Effector memory CD4-positive, alpha-beta T cell (primary cell): ENCODE data around the gene ARHGAP26.

Source experiments
- DNase-seq, 3 donors: peaks; one replicate each; pipeline ENCODE4 v3.0.0-alpha.2; 2020
- H3K27ac ChIP-seq: 2 replicates; pipeline ENCODE4 v1.7.0; 2013; ENCODE audit warnings: mild to moderate bottlenecking, low read length, moderate library complexity; ENCODE audit not compliant: insufficient read depth, poor library complexity, severe bottlenecking
- H3K27me3 ChIP-seq: replicated peaks from 2 replicates; pipeline ENCODE4 v1.7.0; 2013; ENCODE audit warnings: mild to moderate bottlenecking, low read length; ENCODE audit not compliant: insufficient read depth, control insufficient read depth, poor library complexity, severe bottlenecking
- H3K36me3 ChIP-seq: 2 replicates; pipeline ENCODE4 v1.7.0; 2013; ENCODE audit warnings: mild to moderate bottlenecking, low read length, moderate library complexity; ENCODE audit not compliant: control insufficient read depth, insufficient read depth
- H3K4me1 ChIP-seq: 2 replicates; pipeline ENCODE4 v1.7.0; 2013; ENCODE audit warnings: low read length, mild to moderate bottlenecking; ENCODE audit not compliant: control insufficient read depth, insufficient read depth, poor library complexity, severe bottlenecking
- H3K4me3 ChIP-seq: 2 replicates; pipeline ENCODE4 v1.7.0; 2013; ENCODE audit warnings: low read length, low read depth, mild to moderate bottlenecking; ENCODE audit not compliant: insufficient read depth, poor library complexity, severe bottlenecking
- H3K9me3 ChIP-seq: 2 replicates; pipeline ENCODE4 v1.7.0; 2013; ENCODE audit warnings: mild to moderate bottlenecking, low read length, moderate library complexity; ENCODE audit not compliant: control insufficient read depth

ARHGAP26 gene

DNA sequence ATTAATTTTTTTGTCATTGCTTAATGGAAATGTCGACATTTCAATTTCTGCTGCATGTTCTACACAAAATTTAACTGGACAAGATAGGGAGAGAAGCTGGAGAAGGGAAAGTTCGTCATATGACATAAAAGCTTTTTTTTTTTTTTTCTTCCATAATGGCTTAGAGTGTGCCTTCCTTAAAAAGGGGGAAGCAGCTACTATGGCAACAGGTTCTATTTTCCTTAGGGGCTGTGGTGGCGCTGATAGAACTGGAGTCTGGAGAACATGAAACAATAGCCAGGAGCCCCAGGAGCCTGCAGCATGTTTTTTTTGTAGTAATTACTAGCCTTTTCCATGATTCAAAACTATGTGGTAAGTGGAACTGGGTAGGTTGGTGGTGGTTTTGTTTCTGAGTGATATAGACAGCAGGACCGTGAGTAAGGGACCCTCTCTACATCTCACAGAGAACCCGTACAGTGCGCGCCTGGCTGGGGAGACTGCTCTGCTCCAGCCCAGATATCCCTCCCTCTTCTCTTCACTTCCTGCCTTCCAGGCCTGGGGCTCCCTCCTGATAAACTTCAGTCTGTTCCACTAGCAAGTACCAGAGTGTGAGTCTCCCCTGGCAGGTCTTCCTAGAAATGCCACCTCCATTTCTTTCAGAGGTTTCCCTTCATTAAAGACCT, 331.7 kb downstream of the ARHGAP26 start:
- no peak overlapping the region for H3K27ac ChIP-seq

DNA sequence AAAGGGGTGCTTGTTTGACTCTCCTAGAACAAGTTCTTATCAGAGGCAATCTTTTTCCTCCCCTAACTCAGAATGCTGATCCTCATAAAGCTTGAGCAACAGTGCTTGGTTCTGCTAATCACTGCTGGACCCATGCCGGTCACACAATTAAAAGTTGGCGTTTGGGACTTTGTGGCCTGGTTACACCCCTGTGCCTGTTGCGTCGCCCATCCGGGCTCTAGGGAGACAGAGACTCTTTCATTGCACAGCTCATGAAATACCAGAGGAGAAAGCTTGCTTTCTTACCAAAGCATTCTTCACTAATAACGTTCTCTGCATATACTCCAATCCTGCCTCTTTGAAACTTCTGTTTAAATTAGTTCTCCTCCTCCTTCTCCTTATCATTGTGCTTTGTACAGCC, 332.2 kb downstream of the ARHGAP26 start:
- H3K9me3 ChIP-seq: no peaks in the 10 kb centered on the region
- no peak overlapping the region for H3K4me3 ChIP-seq
- no peaks in the 10 kb centered on the region for H3K4me1 ChIP-seq
- H3K27ac ChIP-seq: no peak overlapping the region
- no peaks in the 10 kb centered on the region for H3K27me3 ChIP-seq
- H3K36me3 ChIP-seq: no peaks in the 10 kb centered on the region
- no peak for DNase-seq

More for the DNA sequence above, 331.7 kb downstream of the ARHGAP26 start:
- H3K27me3 ChIP-seq: no peaks in the 10 kb centered on the region
- no peaks in the 10 kb centered on the region for H3K36me3 ChIP-seq
- no peak for DNase-seq
- no peaks in the 10 kb centered on the region for H3K9me3 ChIP-seq
- H3K4me3 ChIP-seq: no peak overlapping the region
- no peaks in the 10 kb centered on the region for H3K4me1 ChIP-seq

GRCh38 chr5:143105216-143105905, 335.2 kb downstream of the ARHGAP26 start:
- Histone ChIP-seq H3K27ac (no peak overlapping the region), H3K27me3 (no peaks in the 10 kb centered on the region)
- DNase-seq: no peak

GRCh38 chr5:143106174-143106573, 336.0 kb downstream of the ARHGAP26 start:
- Histone ChIP-seq H3K4me1 (no peaks in the 10 kb centered on the region), H3K27ac (no peak overlapping the region), H3K36me3 (no peaks in the 10 kb centered on the region), H3K4me3 (no peak overlapping the region), H3K9me3 (no peaks in the 10 kb centered on the region), H3K27me3 (no peaks in the 10 kb centered on the region)
- no peak for DNase-seq

More at GRCh38 chr5:143105216-143105905, 335.2 kb downstream of the ARHGAP26 start:
- H3K4me1 ChIP-seq: no peaks in the 10 kb centered on the region
- no peaks in the 10 kb centered on the region for H3K36me3 ChIP-seq
- no peaks in the 10 kb centered on the region for H3K9me3 ChIP-seq
- no peak overlapping the region for H3K4me3 ChIP-seq

GRCh38 chr5:143108498-143109128, 338.4 kb downstream of the ARHGAP26 start:
- H3K9me3 ChIP-seq: no peaks in the 10 kb centered on the region
- no peaks in the 10 kb centered on the region for H3K4me1 ChIP-seq
- no peak overlapping the region for H3K27ac ChIP-seq
- H3K27me3 ChIP-seq: no peaks in the 10 kb centered on the region
- no peak overlapping the region for H3K4me3 ChIP-seq
- no peaks in the 10 kb centered on the region for H3K36me3 ChIP-seq
- no peak for DNase-seq

DNA sequence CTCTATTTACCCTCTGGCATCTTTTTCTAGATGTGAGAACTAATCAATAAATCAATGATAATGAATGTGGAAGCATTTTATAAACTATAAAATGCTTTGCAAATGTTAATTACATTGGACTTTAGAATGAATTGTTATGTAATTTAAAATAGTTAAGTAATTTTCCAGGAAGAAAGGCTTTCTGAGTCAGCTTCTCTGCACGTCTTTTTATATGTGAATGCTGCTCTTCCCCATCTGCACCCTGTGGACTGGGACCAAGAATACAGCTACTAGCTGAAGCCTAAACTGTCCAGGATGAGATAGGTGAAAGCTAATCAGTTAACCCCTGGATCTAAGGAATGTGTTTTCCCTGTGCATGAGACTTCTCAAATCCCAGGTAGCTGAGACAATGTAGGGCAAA, 340.4 kb downstream of the ARHGAP26 start:
- Histone ChIP-seq H3K4me3 (no peak overlapping the region), H3K9me3 (no peaks in the 10 kb centered on the region), H3K27me3 (no peaks in the 10 kb centered on the region), H3K4me1 (no peaks in the 10 kb centered on the region), H3K27ac (no peak overlapping the region), H3K36me3 (no peaks in the 10 kb centered on the region)
- DNase-seq: no peak

- DNase-seq: no peak
- Histone ChIP-seq H3K4me3 (no peak overlapping the region), H3K27me3 (no peaks in the 10 kb centered on the region), H3K9me3 (no peaks in the 10 kb centered on the region), H3K36me3 (no peaks in the 10 kb centered on the region), H3K4me1 (no peaks in the 10 kb centered on the region), H3K27ac (no peak overlapping the region)
These were observed 341.6 kb downstream of the ARHGAP26 start for GRCh38 chr5:143111799-143112198.

DNA sequence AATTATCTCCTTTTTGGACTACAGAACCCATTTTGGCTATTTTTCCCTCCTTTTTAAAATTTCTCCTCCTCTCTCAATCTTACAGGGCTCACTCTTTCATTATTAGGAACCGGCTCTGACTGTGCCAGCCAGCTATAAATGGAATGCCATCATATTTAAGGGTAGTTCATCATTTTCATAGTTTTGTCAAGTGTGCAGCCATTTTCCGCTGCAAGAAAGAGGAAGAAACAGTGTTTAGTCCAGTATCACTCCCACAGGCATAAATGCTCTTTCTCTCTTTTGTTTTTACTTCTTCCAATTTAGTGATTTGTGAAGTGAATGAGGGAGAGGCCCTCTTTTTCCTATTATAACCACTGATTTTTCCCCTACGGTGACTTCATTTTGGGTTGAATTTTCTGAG, 343.3 kb downstream of the ARHGAP26 start:
- Histone ChIP-seq H3K36me3 (no peaks in the 10 kb centered on the region), H3K27me3 (no peaks in the 10 kb centered on the region), H3K9me3 (no peaks in the 10 kb centered on the region), H3K27ac (no peak overlapping the region), H3K4me1 (no peaks in the 10 kb centered on the region), H3K4me3 (no peak overlapping the region)
- no peak for DNase-seq

- no peaks in the 10 kb centered on the region for H3K9me3 ChIP-seq
- no peaks in the 10 kb centered on the region for H3K27me3 ChIP-seq
- no peak for DNase-seq
- H3K4me3 ChIP-seq: no peak overlapping the region
- H3K4me1 ChIP-seq: no peaks in the 10 kb centered on the region
- no peak overlapping the region for H3K27ac ChIP-seq
- H3K36me3 ChIP-seq: no peaks in the 10 kb centered on the region
These were observed 344.3 kb downstream of the ARHGAP26 start for GRCh38 chr5:143114481-143114880.

DNA sequence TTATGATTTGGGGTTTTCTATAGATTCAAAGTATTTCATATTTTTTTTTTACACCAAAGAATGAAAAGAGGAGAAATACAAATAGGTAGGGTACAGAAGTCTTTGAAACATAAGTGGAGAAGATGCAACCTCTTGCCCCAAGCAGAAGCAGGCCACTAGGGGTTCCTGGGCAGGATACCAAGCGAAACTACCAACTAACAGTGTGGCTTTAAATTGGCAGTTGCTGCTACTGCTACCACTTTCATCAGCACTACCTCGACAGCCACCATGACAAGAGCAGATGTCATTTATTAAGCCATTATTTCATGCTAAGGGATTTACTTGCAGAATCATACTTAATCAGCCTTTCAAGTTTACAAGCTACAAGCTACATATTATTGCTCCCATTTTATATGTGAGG, 345.2 kb downstream of the ARHGAP26 start:
- H3K36me3 ChIP-seq: no peaks in the 10 kb centered on the region
- no peak for DNase-seq
- H3K27ac ChIP-seq: no peak overlapping the region
- H3K27me3 ChIP-seq: no peaks in the 10 kb centered on the region
- H3K4me1 ChIP-seq: no peaks in the 10 kb centered on the region
- no peaks in the 10 kb centered on the region for H3K9me3 ChIP-seq
- H3K4me3 ChIP-seq: no peak overlapping the region
